Measurements from ENCODE around the gene CDX2. TPM values are rescaled to one million over a fixed set of nuclear protein-coding genes. Genes with fewer than 3 reads are reported as not detected.

Gene CDX2
- total RNA-seq, 1 donor from 2014 or later: 0.33 TPM

- DNase-seq (ENCODE audit: low spot score): peak; percentile 99
- TF ChIP-seq, protein P1, sequence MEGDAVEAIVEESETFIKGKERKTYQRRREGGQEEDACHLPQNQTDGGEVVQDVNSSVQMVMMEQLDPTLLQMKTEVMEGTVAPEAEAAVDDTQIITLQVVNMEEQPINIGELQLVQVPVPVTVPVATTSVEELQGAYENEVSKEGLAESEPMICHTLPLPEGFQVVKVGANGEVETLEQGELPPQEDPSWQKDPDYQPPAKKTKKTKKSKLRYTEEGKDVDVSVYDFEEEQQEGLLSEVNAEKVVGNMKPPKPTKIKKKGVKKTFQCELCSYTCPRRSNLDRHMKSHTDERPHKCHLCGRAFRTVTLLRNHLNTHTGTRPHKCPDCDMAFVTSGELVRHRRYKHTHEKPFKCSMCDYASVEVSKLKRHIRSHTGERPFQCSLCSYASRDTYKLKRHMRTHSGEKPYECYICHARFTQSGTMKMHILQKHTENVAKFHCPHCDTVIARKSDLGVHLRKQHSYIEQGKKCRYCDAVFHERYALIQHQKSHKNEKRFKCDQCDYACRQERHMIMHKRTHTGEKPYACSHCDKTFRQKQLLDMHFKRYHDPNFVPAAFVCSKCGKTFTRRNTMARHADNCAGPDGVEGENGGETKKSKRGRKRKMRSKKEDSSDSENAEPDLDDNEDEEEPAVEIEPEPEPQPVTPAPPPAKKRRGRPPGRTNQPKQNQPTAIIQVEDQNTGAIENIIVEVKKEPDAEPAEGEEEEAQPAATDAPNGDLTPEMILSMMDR (IDR thresholded peaks at IDR 0.05; ENCODE audit: unreplicated experiment): peak; percentile 97
- no peaks in the 10 kb centered on the region for H3K9me3 Mint-ChIP-seq (ENCODE audit: unreplicated experiment)
- H3K27ac Mint-ChIP-seq (ENCODE audit: unreplicated experiment): no peak overlapping the region
- H3K36me3 Mint-ChIP-seq (ENCODE audit: low read depth, unreplicated experiment): no peaks in the 10 kb centered on the region
- peaks cover 7% of the 10 kb centered on the region for H3K4me1 Mint-ChIP-seq (ENCODE audit: unreplicated experiment)
- peak overlapping the region; percentile 76 for H3K4me3 Mint-ChIP-seq (ENCODE audit: unreplicated experiment)
- H3K27me3 Mint-ChIP-seq (ENCODE audit: unreplicated experiment): peaks cover 13% of the 10 kb centered on the region
Observed at GRCh38 chr13:27953676-27954405, 15.3 kb downstream of the CDX2 start.

DNA sequence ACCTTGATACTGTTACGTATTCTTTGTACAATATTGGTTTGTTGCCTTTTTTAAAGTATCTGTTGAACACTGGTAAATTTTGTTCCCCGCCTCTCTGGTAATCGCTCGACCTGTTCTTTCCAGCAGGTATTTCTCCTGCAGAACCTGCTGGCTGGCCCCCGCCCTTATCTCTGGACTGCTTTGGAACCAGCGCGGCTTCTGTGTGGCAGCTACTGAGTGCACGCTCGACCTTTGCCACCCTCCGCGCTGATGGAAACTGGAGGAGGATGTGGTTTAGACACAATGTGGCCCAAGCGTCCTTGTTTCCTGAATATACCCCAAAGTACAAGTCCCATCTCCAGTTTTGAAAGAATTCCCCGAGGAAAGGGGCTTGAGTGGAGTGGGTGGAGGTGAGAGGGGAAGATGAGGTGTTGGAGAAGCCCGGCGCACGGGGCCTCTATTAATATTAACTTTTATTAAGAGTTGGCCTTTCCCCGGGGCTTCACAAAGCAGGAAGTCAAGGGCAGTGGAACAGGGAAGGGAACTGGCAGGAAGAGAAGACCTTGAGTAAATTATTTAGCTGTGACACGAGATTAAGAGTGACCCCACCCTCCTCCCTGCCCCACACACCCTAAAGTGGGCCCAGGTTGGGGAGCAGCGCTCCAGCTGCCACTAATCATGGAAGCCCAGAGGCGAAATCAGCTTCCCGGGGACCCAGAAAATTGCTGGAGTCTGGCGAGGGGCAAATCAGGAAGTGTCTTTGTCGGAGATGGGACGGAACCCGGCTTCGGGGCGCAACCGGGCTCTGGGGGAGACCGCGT is 16.0 kb downstream of the CDX2 start:
- no peaks in the 10 kb centered on the region for H3K36me3 Mint-ChIP-seq (ENCODE audit: low read depth, unreplicated experiment)

DNA sequence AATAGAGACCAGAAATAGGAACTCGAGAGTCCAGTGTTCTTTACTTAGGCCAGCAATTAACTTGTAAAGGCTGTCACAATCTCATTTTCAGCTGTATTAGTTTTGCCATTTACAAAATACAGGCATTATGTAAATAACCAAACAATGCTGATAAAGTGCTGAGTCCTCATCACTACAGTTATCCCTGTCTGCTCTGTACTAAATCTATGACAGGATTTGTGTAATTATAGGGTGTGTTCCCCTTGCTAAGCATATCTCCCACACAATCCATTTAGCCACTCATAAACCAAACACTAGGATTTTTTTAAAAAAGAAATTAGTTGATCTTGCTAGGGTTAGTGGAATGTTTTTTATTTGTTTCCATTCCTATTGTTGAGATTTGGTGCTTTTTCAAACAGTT is 26.1 kb downstream of the CDX2 start:
- TF ChIP-seq, protein P1 (IDR thresholded peaks at IDR 0.05; ENCODE audit: unreplicated experiment): no peak
- DNase-seq (ENCODE audit: low spot score): no peak
- no peaks in the 10 kb centered on the region for H3K36me3 Mint-ChIP-seq (ENCODE audit: low read depth, unreplicated experiment)
- H3K9me3 Mint-ChIP-seq (ENCODE audit: unreplicated experiment): no peaks in the 10 kb centered on the region
- no peak overlapping the region for H3K27ac Mint-ChIP-seq (ENCODE audit: unreplicated experiment)
- no peaks in the 10 kb centered on the region for H3K4me1 Mint-ChIP-seq (ENCODE audit: unreplicated experiment)
- no peak overlapping the region for H3K4me3 Mint-ChIP-seq (ENCODE audit: unreplicated experiment)
- H3K27me3 Mint-ChIP-seq (ENCODE audit: unreplicated experiment): peaks cover 2% of the 10 kb centered on the region

More for the DNA sequence above, 16.0 kb downstream of the CDX2 start:
- TF ChIP-seq, protein P1 (IDR thresholded peaks at IDR 0.05; ENCODE audit: unreplicated experiment): no peak
- DNase-seq (ENCODE audit: low spot score): no peak
- H3K4me1 Mint-ChIP-seq (ENCODE audit: unreplicated experiment): peaks cover 7% of the 10 kb centered on the region
- H3K9me3 Mint-ChIP-seq (ENCODE audit: unreplicated experiment): no peaks in the 10 kb centered on the region
- peak overlapping the region; percentile 70 for H3K4me3 Mint-ChIP-seq (ENCODE audit: unreplicated experiment)
- H3K27me3 Mint-ChIP-seq (ENCODE audit: unreplicated experiment): peaks cover 12% of the 10 kb centered on the region
- H3K27ac Mint-ChIP-seq (ENCODE audit: unreplicated experiment): no peak overlapping the region

DNA sequence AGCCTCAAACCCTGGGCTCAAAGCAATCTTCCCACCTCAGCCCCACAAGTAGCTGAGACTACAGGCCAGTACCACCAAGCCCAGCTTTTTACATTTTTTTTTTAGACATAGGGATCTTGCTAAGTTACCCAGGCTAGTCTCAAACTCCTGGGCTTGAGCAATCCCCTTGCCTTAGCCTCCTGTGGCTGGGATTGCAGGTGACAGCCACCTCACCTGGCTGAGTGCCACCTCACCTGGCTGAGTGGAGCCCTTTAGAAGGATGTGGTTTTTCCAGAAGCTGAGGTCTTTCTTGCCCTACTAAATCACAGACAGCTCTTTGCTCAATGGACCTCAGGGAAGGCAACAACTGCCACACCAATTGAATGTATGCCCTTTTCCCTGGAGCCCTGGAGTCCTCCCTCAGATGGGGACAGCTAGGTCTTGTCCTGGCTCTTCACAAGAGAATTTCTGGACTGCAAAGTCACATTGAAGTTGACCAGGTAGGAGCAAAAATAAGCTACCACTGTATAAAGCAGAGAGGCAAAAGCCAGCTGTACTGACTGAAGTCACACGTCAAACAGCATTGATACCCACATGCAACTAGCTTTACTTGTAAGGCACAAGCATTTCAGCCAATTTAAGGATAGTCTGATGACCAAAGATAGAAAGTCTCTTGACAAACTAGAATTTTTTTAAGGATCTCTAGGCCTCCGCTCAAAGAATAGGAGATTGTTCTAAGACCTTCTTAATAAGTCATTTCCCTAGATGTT is 35.4 kb downstream of the CDX2 start:
- DNase-seq (ENCODE audit: low spot score): no peak
- H3K27me3 Mint-ChIP-seq (ENCODE audit: unreplicated experiment): peaks cover 8% of the 10 kb centered on the region
- H3K4me1 Mint-ChIP-seq (ENCODE audit: unreplicated experiment): peaks cover 21% of the 10 kb centered on the region
- TF ChIP-seq, protein P1 (IDR thresholded peaks at IDR 0.05; ENCODE audit: unreplicated experiment): no peak
- H3K27ac Mint-ChIP-seq (ENCODE audit: unreplicated experiment): no peak overlapping the region
- H3K9me3 Mint-ChIP-seq (ENCODE audit: unreplicated experiment): no peaks in the 10 kb centered on the region
- H3K36me3 Mint-ChIP-seq (ENCODE audit: low read depth, unreplicated experiment): no peaks in the 10 kb centered on the region
- H3K4me3 Mint-ChIP-seq (ENCODE audit: unreplicated experiment): no peak overlapping the region

Data from endothelial cell (in vitro differentiated cells).